Measurements from ENCODE around the gene AQP10. TPM values are rescaled to one million over a fixed set of nuclear protein-coding genes. Genes with fewer than 3 reads are reported as not detected.
A peak's percentile ranks its signal among the peaks of the same experiment; 100 is the strongest.

The AQP10 gene
- total RNA-seq, 1 experiment from 2014 or later = not detected

DNA sequence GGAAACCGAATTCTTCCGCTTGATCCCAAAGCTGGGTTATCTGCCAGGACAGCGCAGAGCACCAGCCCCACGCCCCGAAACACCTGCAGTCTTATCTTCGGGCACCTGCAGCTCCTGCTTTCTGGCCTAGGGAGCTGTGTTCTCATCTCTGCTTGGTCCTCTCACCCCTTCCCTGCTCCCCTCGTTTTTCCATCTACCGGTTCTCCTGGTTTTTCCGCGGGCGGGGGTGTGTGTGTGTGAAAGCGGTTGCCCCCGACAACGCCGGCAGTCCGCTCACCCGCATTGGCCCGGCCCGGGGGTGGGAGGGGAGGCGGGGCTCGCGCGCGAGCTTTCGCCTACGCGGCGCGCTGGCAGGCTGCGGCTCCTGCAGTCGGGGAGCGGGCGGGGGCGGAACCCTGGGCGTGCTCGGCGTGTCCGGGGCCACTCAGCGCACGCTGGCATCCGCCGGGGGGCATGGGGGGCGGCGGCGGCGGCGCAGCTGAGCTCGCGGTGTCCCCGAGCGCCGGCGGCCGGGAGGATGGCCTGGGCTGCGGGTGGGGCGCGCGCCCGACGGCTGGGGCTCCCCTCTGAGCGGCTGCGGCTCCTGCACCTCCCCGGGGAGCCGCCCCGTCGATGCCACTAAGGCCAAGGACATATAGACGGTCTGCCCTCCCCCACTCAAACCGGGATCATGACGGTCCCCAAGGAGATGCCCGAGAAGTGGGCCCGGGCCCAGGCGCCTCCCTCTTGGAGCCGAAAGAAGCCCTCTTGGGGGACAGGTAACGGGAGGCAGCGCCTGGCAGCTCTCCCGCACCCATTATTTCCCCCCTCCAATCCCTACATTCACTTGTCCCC lies 7.6 kb downstream of the AQP10 start:
- Histone ChIP-seq H3K36me3 (ENCODE audit: control insufficient read depth, insufficient read depth, low read length) (no peaks in the 10 kb centered on the region), H3K27ac (ENCODE audit: low read length) (no peak overlapping the region), H3K4me3 (ENCODE audit: low read depth in 2 of 2, low read length in 2 of 2) (peak overlapping the region; percentile 34 to 46), H3K4me1 (ENCODE audit: control insufficient read depth, insufficient read depth, low read length) (peaks cover 16% of the 10 kb centered on the region), H3K27me3 (ENCODE audit: control insufficient read depth, insufficient read depth, low read length) (no peaks in the 10 kb centered on the region), H3K9me3 (ENCODE audit: control insufficient read depth, insufficient read depth, low read depth, low read length) (no peaks in the 10 kb centered on the region)
- in situ Hi-C loops (cut with HindIII; ENCODE audit: low pct_unique_long_range_greater_than_20kb, low sequenced_read_pairs) (no loop called here), intact Hi-C loops (cut with micrococcal nuclease; ENCODE audit: unreplicated experiment) (no loop called here)
- BruUV-seq (replicated peaks) = no TSS peak
- TF ChIP-seq POLR2AphosphoS5 (IDR thresholded peaks at IDR 0.05; ENCODE audit: low read depth, low read length) (no peak), SIN3A (IDR thresholded peaks at IDR 0.05; ENCODE audit: borderline replicate concordance, insufficient read depth, low read depth, low read length) (no peak), CTCF (IDR thresholded peaks at IDR 0.05) (no peak), TCF7L2 (IDR thresholded peaks at IDR 0.05; ENCODE audit: low read depth, low read length) (no peak)
- TF ChIP-seq, protein P1, sequence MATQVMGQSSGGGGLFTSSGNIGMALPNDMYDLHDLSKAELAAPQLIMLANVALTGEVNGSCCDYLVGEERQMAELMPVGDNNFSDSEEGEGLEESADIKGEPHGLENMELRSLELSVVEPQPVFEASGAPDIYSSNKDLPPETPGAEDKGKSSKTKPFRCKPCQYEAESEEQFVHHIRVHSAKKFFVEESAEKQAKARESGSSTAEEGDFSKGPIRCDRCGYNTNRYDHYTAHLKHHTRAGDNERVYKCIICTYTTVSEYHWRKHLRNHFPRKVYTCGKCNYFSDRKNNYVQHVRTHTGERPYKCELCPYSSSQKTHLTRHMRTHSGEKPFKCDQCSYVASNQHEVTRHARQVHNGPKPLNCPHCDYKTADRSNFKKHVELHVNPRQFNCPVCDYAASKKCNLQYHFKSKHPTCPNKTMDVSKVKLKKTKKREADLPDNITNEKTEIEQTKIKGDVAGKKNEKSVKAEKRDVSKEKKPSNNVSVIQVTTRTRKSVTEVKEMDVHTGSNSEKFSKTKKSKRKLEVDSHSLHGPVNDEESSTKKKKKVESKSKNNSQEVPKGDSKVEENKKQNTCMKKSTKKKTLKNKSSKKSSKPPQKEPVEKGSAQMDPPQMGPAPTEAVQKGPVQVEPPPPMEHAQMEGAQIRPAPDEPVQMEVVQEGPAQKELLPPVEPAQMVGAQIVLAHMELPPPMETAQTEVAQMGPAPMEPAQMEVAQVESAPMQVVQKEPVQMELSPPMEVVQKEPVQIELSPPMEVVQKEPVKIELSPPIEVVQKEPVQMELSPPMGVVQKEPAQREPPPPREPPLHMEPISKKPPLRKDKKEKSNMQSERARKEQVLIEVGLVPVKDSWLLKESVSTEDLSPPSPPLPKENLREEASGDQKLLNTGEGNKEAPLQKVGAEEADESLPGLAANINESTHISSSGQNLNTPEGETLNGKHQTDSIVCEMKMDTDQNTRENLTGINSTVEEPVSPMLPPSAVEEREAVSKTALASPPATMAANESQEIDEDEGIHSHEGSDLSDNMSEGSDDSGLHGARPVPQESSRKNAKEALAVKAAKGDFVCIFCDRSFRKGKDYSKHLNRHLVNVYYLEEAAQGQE (IDR thresholded peaks at IDR 0.05; ENCODE audit: insufficient read depth in 1 of 2, low read depth in 2 of 2, low read length in 1 of 2) = no peak
- ATAC-seq (peak; percentile 44; the same call in 1 of the 2 replicates), DNase-seq (ENCODE audit: low read depth, low spot score) (no peak)
- ChIA-PET CTCF (interaction anchor here (0.6 kb wide), 1 partner anchor 656 kb away, joined by 4 read pairs; no protein-coding TSS in a partner anchor), POLR2A (no interaction called here)

GRCh38 chr1:154329152-154329521 lies 8.2 kb downstream of the AQP10 start:
- intact Hi-C loops (cut with micrococcal nuclease; ENCODE audit: unreplicated experiment) = no loop called here
- TF ChIP-seq TCF7L2 (IDR thresholded peaks at IDR 0.05; ENCODE audit: low read depth, low read length) = no peak
- TF ChIP-seq SIN3A (IDR thresholded peaks at IDR 0.05; ENCODE audit: borderline replicate concordance, insufficient read depth, low read depth, low read length) = no peak
- TF ChIP-seq CTCF (IDR thresholded peaks at IDR 0.05) = peak; percentile 44
- TF ChIP-seq, protein P1 (IDR thresholded peaks at IDR 0.05; ENCODE audit: insufficient read depth in 1 of 2, low read depth in 2 of 2, low read length in 1 of 2) = no peak
- peaks cover 16% of the 10 kb centered on the region for H3K4me1 ChIP-seq (ENCODE audit: control insufficient read depth, insufficient read depth, low read length)
- no peaks in the 10 kb centered on the region for H3K36me3 ChIP-seq (ENCODE audit: control insufficient read depth, insufficient read depth, low read length)
- BruUV-seq (replicated peaks) = no TSS peak
- peak overlapping the region in 1 of 2 experiments; percentile 34; a peak in 1 of 4 replicates for H3K4me3 ChIP-seq (ENCODE audit: low read depth in 2 of 2, low read length in 2 of 2)
- no peaks in the 10 kb centered on the region for H3K27me3 ChIP-seq (ENCODE audit: control insufficient read depth, insufficient read depth, low read length)
- H3K27ac ChIP-seq (ENCODE audit: low read length) = no peak overlapping the region
- no peaks in the 10 kb centered on the region for H3K9me3 ChIP-seq (ENCODE audit: control insufficient read depth, insufficient read depth, low read depth, low read length)
- ChIA-PET POLR2A (no interaction called here), CTCF (interaction anchor here (0.6 kb wide), 1 partner anchor 16 kb away, joined by 3 read pairs; no protein-coding TSS in a partner anchor)
- ATAC-seq (no peak), DNase-seq (ENCODE audit: low read depth, low spot score) (no peak)
- in situ Hi-C loops (cut with HindIII; ENCODE audit: low pct_unique_long_range_greater_than_20kb, low sequenced_read_pairs) = no loop called here
